Thymus (tissue), 11 donors: ENCODE measurements around the gene C21orf91. TPM values are rescaled to one million over a fixed set of nuclear protein-coding genes. Genes with fewer than 3 reads are reported as not detected.

Experiments used
- DNase-seq, 9 donors: peaks; one replicate each; pipeline ENCODE4 v3.0.0-alpha.2; 2013; ENCODE audit warnings: low spot score in 9 of 9, low read depth in 6 of 9, missing footprints in 1 of 9
- H3K27ac ChIP-seq, 2 donors: one replicate each; pipeline ENCODE4 v1.5.1; 2013; ENCODE audit warnings: control low read depth in 1 of 2, low read depth in 1 of 2, low read length in 1 of 2, mild to moderate bottlenecking in 1 of 2, moderate library complexity in 1 of 2
- H3K27me3 ChIP-seq, 2 donors: one replicate each; pipeline ENCODE4 v1.5.1; 2013; ENCODE audit warnings: low read length in 1 of 2; ENCODE audit not compliant: control insufficient read depth in 2 of 2, insufficient read depth in 1 of 2
- H3K36me3 ChIP-seq, 2 donors: one replicate each; pipeline ENCODE4 v1.5.1; 2013; ENCODE audit warnings: low read length in 1 of 2, mild to moderate bottlenecking in 1 of 2, moderate library complexity in 1 of 2; ENCODE audit not compliant: control insufficient read depth in 2 of 2, insufficient read depth in 2 of 2
- H3K4me1 ChIP-seq, 2 donors: one replicate each; pipeline ENCODE4 v1.5.1; 2013; ENCODE audit warnings: low read length in 2 of 2; ENCODE audit not compliant: control insufficient read depth in 2 of 2, insufficient read depth in 2 of 2
- H3K4me3 ChIP-seq, 2 donors: one replicate each; pipeline ENCODE4 v1.5.1; 2013; ENCODE audit warnings: low read length in 2 of 2, control low read depth in 1 of 2, mild to moderate bottlenecking in 1 of 2
- H3K9me3 ChIP-seq, 2 donors: one replicate each; pipeline ENCODE4 v1.5.1; 2013; ENCODE audit warnings: low read length in 1 of 2, mild to moderate bottlenecking in 1 of 2; ENCODE audit not compliant: control insufficient read depth in 2 of 2, insufficient read depth in 1 of 2
- WGBS: extraction: QIAGEN DNeasy Blood & Tissue Kit; methylation state at CpG from one replicate; pipeline ENCODE4 v1.1.7; 2013; 5-methylcytosine and 5-hydroxymethylcytosine counted together
- polyA plus RNA-seq: library from polyadenylated mRNA; stranded (reverse); fragments of 200-250 nt; gene quantifications from one replicate; pipeline ENCODE4 v1.2.3, GENCODE V29; 2013
- total RNA-seq: library from RNA; stranded (reverse); fragments of 120-200 nt; gene quantifications from one replicate; pipeline ENCODE4 v1.2.4, GENCODE V29; 2013
- donor health status: healthy.

C21orf91 gene
- total and polyA plus RNA-seq, 2 donors, result 10.0 to 17.7 TPM

GRCh38 chr21:17752171-17752570, 67.0 kb downstream of the C21orf91 start:
- H3K4me1 ChIP-seq, result no peaks in the 10 kb centered on the region
- H3K9me3 ChIP-seq, result no peaks in the 10 kb centered on the region
- H3K4me3 ChIP-seq, result no peak overlapping the region
- H3K27me3 ChIP-seq, result no peaks in the 10 kb centered on the region
- 98% methylated on average over 2 of the region's 2 CpGs for WGBS
- H3K36me3 ChIP-seq, result no peaks in the 10 kb centered on the region
- DNase-seq, result no peak
- H3K27ac ChIP-seq, result no peak overlapping the region

GRCh38 chr21:17746920-17747319, 72.2 kb downstream of the C21orf91 start:
- 83% methylated on average over 2 of the region's 2 CpGs for WGBS
- Histone ChIP-seq H3K9me3 (no peaks in the 10 kb centered on the region), H3K4me1 (no peaks in the 10 kb centered on the region), H3K27me3 (no peaks in the 10 kb centered on the region), H3K4me3 (no peak overlapping the region), H3K36me3 (no peaks in the 10 kb centered on the region), H3K27ac (no peak overlapping the region)
- no peak for DNase-seq

- WGBS, result 94% methylated on average over 6 of the region's 6 CpGs
- Histone ChIP-seq H3K4me1 (no peaks in the 10 kb centered on the region), H3K36me3 (no peaks in the 10 kb centered on the region), H3K27ac (no peak overlapping the region), H3K9me3 (no peaks in the 10 kb centered on the region), H3K4me3 (no peak overlapping the region), H3K27me3 (no peaks in the 10 kb centered on the region)
- DNase-seq, result no peak
These were observed 74.1 kb downstream of the C21orf91 start for GRCh38 chr21:17745086-17745485.

GRCh38 chr21:17742940-17743592, 76.1 kb downstream of the C21orf91 start:
- Histone ChIP-seq H3K4me1 (no peaks in the 10 kb centered on the region), H3K36me3 (no peaks in the 10 kb centered on the region), H3K4me3 (no peak overlapping the region), H3K27me3 (no peaks in the 10 kb centered on the region), H3K9me3 (no peaks in the 10 kb centered on the region), H3K27ac (no peak overlapping the region)
- 74% methylated on average over 2 of the region's 2 CpGs for WGBS
- no peak for DNase-seq

GRCh38 chr21:17742181-17742580, 77.0 kb downstream of the C21orf91 start:
- Histone ChIP-seq H3K4me3 (no peak overlapping the region), H3K4me1 (no peaks in the 10 kb centered on the region), H3K27ac (no peak overlapping the region), H3K9me3 (no peaks in the 10 kb centered on the region), H3K36me3 (no peaks in the 10 kb centered on the region), H3K27me3 (no peaks in the 10 kb centered on the region)
- DNase-seq, result no peak

Other genes starting within 250 kb of the C21orf91 start
- 22.8 TPM for gene BTG3, start 206.5 kb downstream of the C21orf91 start, total RNA-seq
- gene BTG3, start 206.5 kb downstream of the C21orf91 start, polyA plus RNA-seq, result 62.0 TPM